IMR-90 (cell line): ENCODE results near the gene KCNQ5. TPM values are rescaled to one million over a fixed set of nuclear protein-coding genes. Genes with fewer than 3 reads are reported as not detected.

Source experiments
- ATAC-seq: fragments of 200-7000 bp; cut with Tn5 transposase; 2 replicates; pipeline ENCODE4 v1.9.1; 2020; ENCODE audit warnings: low read depth, mild to moderate bottlenecking, moderate library complexity
- BruUV-seq: library from RNA; stranded (reverse); fragments of 400-500 nt; replicated peaks from 2 replicates; lab custom pipeline; 2021; lab: Mats Ljungman, UMichigan
- CTCF ChIA-PET: fragments of 300-600 bp; formaldehyde crosslinking; extraction: SDS; loops from one replicate; lab custom pipeline; 2021; ENCODE audit warnings: antibody characterized with exemption; lab: Yijun Ruan, JAX
- POLR2A ChIA-PET: fragments of 300-600 bp; sonication (Branson Sonifier 250); formaldehyde crosslinking; loops from one replicate; lab custom pipeline; 2022; ENCODE audit warnings: antibody characterized with exemption; ENCODE audit not compliant: unreplicated experiment; lab: Charles Lee
- DNase-seq: peaks from one replicate; pipeline ENCODE4 v3.0.0; 2013
- H2AFZ ChIP-seq: replicated peaks from 2 replicates; pipeline ENCODE3; 2013; ENCODE audit warnings: low read length, mild to moderate bottlenecking; ENCODE audit not compliant: poor library complexity
- H2AK5ac ChIP-seq: 2 replicates; pipeline ENCODE4 v1.6.1; 2013; ENCODE audit warnings: low read depth, low read length, inconsistent platforms
- H2AK9ac ChIP-seq: replicated peaks from 2 replicates; pipeline ENCODE3; 2013; ENCODE audit warnings: mild to moderate bottlenecking, low read depth, low read length, moderate library complexity; ENCODE audit not compliant: poor library complexity
- H2BK120ac ChIP-seq: 2 replicates; pipeline ENCODE4 v1.6.1; 2013; ENCODE audit warnings: low read depth, low read length, inconsistent platforms
- H2BK15ac ChIP-seq: 3 replicates; pipeline ENCODE4 v1.6.1; 2013; ENCODE audit warnings: low read depth, low read length, inconsistent platforms
- H2BK20ac ChIP-seq: 2 replicates; pipeline ENCODE4 v1.6.1; 2013; ENCODE audit warnings: low read depth, mild to moderate bottlenecking, inconsistent platforms, low read length, moderate library complexity
- H2BK5ac ChIP-seq: 2 replicates; pipeline ENCODE4 v1.6.1; 2013; ENCODE audit warnings: mild to moderate bottlenecking, low read depth, low read length, inconsistent platforms; ENCODE audit not compliant: poor library complexity, severe bottlenecking
- H3K14ac ChIP-seq: replicated peaks from 2 replicates; pipeline ENCODE4 v1.6.1; 2013; ENCODE audit warnings: low read depth, low read length, inconsistent platforms
- H3K18ac ChIP-seq: 2 replicates; pipeline ENCODE4 v1.6.1; 2013; ENCODE audit warnings: low read depth, low read length, control low read depth
- H3K23ac ChIP-seq: 2 replicates; pipeline ENCODE4 v1.6.1; 2013; ENCODE audit warnings: low read depth, low read length, inconsistent platforms
- H3K27ac ChIP-seq: 2 replicates; pipeline ENCODE4 v1.5.1; 2013; ENCODE audit warnings: mild to moderate bottlenecking, control low read depth, low read length; ENCODE audit not compliant: insufficient read depth
- H3K27me3 ChIP-seq: 2 replicates; pipeline ENCODE4 v1.6.1; 2013; ENCODE audit warnings: low read length; ENCODE audit not compliant: control insufficient read depth, insufficient read depth
- H3K36me3 ChIP-seq: 2 replicates; pipeline ENCODE4 v1.6.1; 2013; ENCODE audit warnings: low read length, mixed read lengths; ENCODE audit not compliant: control insufficient read depth, insufficient read depth
- H3K4ac ChIP-seq: 2 replicates; pipeline ENCODE4 v1.6.1; 2013; ENCODE audit warnings: low read depth, low read length, inconsistent platforms
- H3K4me1 ChIP-seq: 2 replicates; pipeline ENCODE4 v1.6.1; 2013; ENCODE audit warnings: low read length, mixed read lengths; ENCODE audit not compliant: control insufficient read depth, insufficient read depth
- H3K4me2 ChIP-seq: 2 replicates; pipeline ENCODE4 v1.6.1; 2013; ENCODE audit warnings: low read depth, mild to moderate bottlenecking, control low read depth, low read length, moderate library complexity
- H3K4me3 ChIP-seq: 2 replicates; pipeline ENCODE4 v1.5.1; 2013; ENCODE audit warnings: low read depth, mild to moderate bottlenecking, control low read depth, low read length, moderate library complexity; ENCODE audit not compliant: insufficient read depth
- H3K56ac ChIP-seq: 2 replicates; pipeline ENCODE4 v1.6.1; 2013; ENCODE audit warnings: low read length, inconsistent platforms; ENCODE audit not compliant: insufficient read depth; ENCODE audit errors: extremely low read depth
- H3K79me1 ChIP-seq, 2 experiments: 2 replicates each; pipeline ENCODE4 v1.6.1; 2013; ENCODE audit warnings: low read length in 2 of 2, inconsistent platforms in 1 of 2, low read depth in 1 of 2
- H3K9ac ChIP-seq: 2 replicates; pipeline ENCODE4 v1.6.1; 2013; ENCODE audit warnings: low read depth, low read length, control low read depth
- H3K9me1 ChIP-seq: 2 replicates; pipeline ENCODE4 v1.6.1; 2013; ENCODE audit warnings: low read length, inconsistent platforms; ENCODE audit not compliant: insufficient read depth
- H3K9me3 ChIP-seq: 2 replicates; pipeline ENCODE4 v1.6.1; 2013; ENCODE audit warnings: low read length; ENCODE audit not compliant: control insufficient read depth, insufficient read depth
- H4K20me1 ChIP-seq: 2 replicates; pipeline ENCODE4 v1.6.1; 2013; ENCODE audit warnings: low read length, inconsistent platforms; ENCODE audit not compliant: insufficient read depth
- H4K5ac ChIP-seq: 2 replicates; pipeline ENCODE4 v1.6.1; 2013; ENCODE audit warnings: mild to moderate bottlenecking, low read depth, low read length, control low read depth
- H4K8ac ChIP-seq, 2 experiments: 2 replicates each; pipeline ENCODE4 v1.6.1; 2013; ENCODE audit warnings: low read depth in 2 of 2, low read length in 2 of 2, control low read depth in 1 of 2, inconsistent platforms in 1 of 2
- H4K91ac ChIP-seq: 2 replicates; pipeline ENCODE4 v1.6.1; 2013; ENCODE audit warnings: low read depth, low read length, inconsistent platforms; ENCODE audit not compliant: insufficient read depth
- BHLHE40 ChIP-seq: fragments of 150-350 bp; IDR thresholded peaks from 2 replicates; pipeline ENCODE4 v1.6.1; 2016; ENCODE audit warnings: mild to moderate bottlenecking, low read depth, low read length
- CEBPB ChIP-seq: IDR thresholded peaks from 2 replicates; pipeline ENCODE4 v1.6.1; 2012; ENCODE audit warnings: low read depth, low read length, improper control_type of control experiment
- CHD1 ChIP-seq: IDR thresholded peaks from 2 replicates; pipeline ENCODE4 v1.6.1; 2012; ENCODE audit warnings: low read depth, low read length, improper control_type of control experiment
- FOS ChIP-seq: fragments of 150-350 bp; IDR thresholded peaks from 2 replicates; pipeline ENCODE4 v1.6.1; 2016; ENCODE audit warnings: low read depth, low read length
- MXI1 ChIP-seq: IDR thresholded peaks from 2 replicates; pipeline ENCODE4 v1.6.1; 2012; ENCODE audit warnings: low read depth, mild to moderate bottlenecking, low read length, moderate library complexity, borderline replicate concordance
- NFE2L2 ChIP-seq: fragments of 150-350 bp; IDR thresholded peaks from 2 replicates; pipeline ENCODE4 v1.6.1; 2016; ENCODE audit warnings: low read depth, mild to moderate bottlenecking, low read length
- RAD21 ChIP-seq: IDR thresholded peaks from 2 replicates; pipeline ENCODE4 v1.6.1; 2012; ENCODE audit warnings: low read length, improper control_type of control experiment
- RCOR1 ChIP-seq: IDR thresholded peaks from 2 replicates; pipeline ENCODE4 v1.6.1; 2012; ENCODE audit warnings: mild to moderate bottlenecking, low read length, improper control_type of control experiment; ENCODE audit not compliant: insufficient replicate concordance
- RFX5 ChIP-seq: IDR thresholded peaks from 2 replicates; pipeline ENCODE4 v1.8.0; 2012; ENCODE audit warnings: low read depth, mild to moderate bottlenecking, low read length, moderate library complexity
- SMC3 ChIP-seq: fragments of 150-350 bp; IDR thresholded peaks from 2 replicates; pipeline ENCODE4 v1.6.1; 2016; ENCODE audit warnings: low read depth, mild to moderate bottlenecking, antibody characterized with exemption, low read length, moderate library complexity
- WGBS, 2 experiments: methylation state at CpG; one replicate each; pipeline versions ENCODE4 v1.1.5 to v1.1.7; 2013; ENCODE audit warnings: missing lambda C conversion rate in 2 of 2; ENCODE audit not compliant: insufficient read length in 1 of 2; ENCODE audit errors: extremely low coverage in 2 of 2; 5-methylcytosine and 5-hydroxymethylcytosine counted together
- dilution Hi-C: fragments of 300-500 bp; cut with HindIII; formaldehyde crosslinking; loops from one replicate; pipeline ENCODE4 v1.14.3; 2018; ENCODE audit warnings: low sequenced_read_pairs; ENCODE audit not compliant: unreplicated experiment
- in situ Hi-C: fragments of 300-500 bp; cut with MboI; formaldehyde crosslinking; loops from 3 replicates; pipeline ENCODE4 v1.14.3; 2019; ENCODE audit warnings: low sequenced_read_pairs, inconsistent platforms, mixed read lengths
- intact Hi-C: fragments of 100-400 bp; cut with micrococcal nuclease; formaldehyde crosslinking; loops from 2 replicates; pipeline ENCODE4 v1.10.0; 2022
- polyA plus RNA-seq, 3 experiments: library from polyadenylated mRNA; depleted of rRNA; stranded (reverse); fragments of >200 nt; gene quantifications; 2 replicates each; pipeline ENCODE4 v1.2.3, GENCODE V29; 2012; ENCODE audit warnings: low replicate concordance in 1 of 3
- total RNA-seq: library from RNA; depleted of rRNA; stranded (reverse); fragments of >200 nt; gene quantifications from 2 replicates; pipeline ENCODE4 v1.2.3, GENCODE V29; 2012
- TF ChIP-seq, protein P1 (sequence below): conservative IDR thresholded peaks from 2 replicates; pipeline ENCODE4 v1.5.1; 2012; ENCODE audit warnings: mild to moderate bottlenecking, low read depth, low read length, improper control_type of control experiment
- TF ChIP-seq, protein P2 (sequence below): fragments of 150-350 bp; IDR thresholded peaks from 2 replicates; pipeline ENCODE4 v1.6.1; 2016; ENCODE audit warnings: low read depth, mild to moderate bottlenecking, low read length, moderate library complexity, borderline replicate concordance
- TF ChIP-seq, protein P3 (sequence below): fragments of 150-350 bp; IDR thresholded peaks from 2 replicates; pipeline ENCODE4 v1.6.1; 2017; ENCODE audit warnings: mild to moderate bottlenecking, antibody characterized with exemption, low read length, low read depth

The KCNQ5 gene
- total and polyA plus RNA-seq, 2 of the 4 experiments (the other 2 are of a cell fraction), result 0.75 to 1.3 TPM

DNA sequence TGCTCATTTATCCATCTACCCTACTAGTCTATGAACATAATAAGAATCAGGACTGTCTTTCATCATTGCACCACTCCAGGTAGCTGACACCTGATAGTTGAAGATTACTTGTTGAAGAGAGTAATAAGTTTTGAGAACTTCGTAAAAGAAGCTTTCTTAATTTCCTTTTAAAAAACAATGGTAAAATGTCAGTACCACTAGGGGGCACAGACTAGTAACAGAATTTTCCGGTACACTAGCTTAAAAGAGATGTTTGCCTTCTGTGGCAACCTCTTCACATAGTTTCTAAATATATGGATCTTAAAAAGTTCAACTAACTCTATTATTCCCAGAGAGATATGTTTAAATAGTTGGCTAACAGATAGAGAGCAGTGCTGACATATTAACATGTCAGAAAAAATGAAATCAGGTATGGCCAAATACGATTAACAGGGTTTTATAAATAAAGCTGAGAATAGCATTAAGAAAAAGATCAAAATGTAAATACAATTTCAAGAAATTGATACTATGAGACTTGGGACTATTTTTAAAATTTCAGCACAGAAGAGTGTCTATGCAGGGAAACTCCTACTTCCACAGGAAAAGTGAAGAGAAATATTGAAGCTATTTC is 5.4 kb upstream of the KCNQ5 start:
- Histone ChIP-seq H3K4me3 (no peak overlapping the region), H2BK20ac (no peak overlapping the region), H3K9ac (no peak overlapping the region), H2BK120ac (no peak overlapping the region), H3K36me3 (no peaks in the 10 kb centered on the region), H4K8ac (no peak overlapping the region), H3K14ac (no peak overlapping the region), H3K27ac (no peak overlapping the region), H2AK5ac (no peak overlapping the region), H4K5ac (no peak overlapping the region), H4K20me1 (no peaks in the 10 kb centered on the region), H3K9me3 (no peaks in the 10 kb centered on the region), H3K9me1 (no peaks in the 10 kb centered on the region), H3K23ac (no peak overlapping the region), H2AK9ac (no peak overlapping the region), H4K91ac (no peak overlapping the region), H2BK5ac (no peak overlapping the region), H3K79me1 (no peaks in the 10 kb centered on the region), H2BK15ac (no peak overlapping the region), H3K4ac (no peak overlapping the region), H3K27me3 (no peaks in the 10 kb centered on the region), H2AFZ (no peak overlapping the region), H3K4me2 (peak overlapping the region; percentile 68; the same call in 1 of the 2 replicates), H3K56ac (no peak overlapping the region), H3K4me1 (0 out of 2 replicates have a peak, but pooled peaks cover 2% of the 10 kb centered on the region), H3K18ac (no peak overlapping the region)
- in situ Hi-C loops, result loop anchor here (5.0 kb wide), 1 partner anchor 516 kb away; no protein-coding TSS in a partner anchor
- no TSS peak for BruUV-seq
- ChIA-PET POLR2A (no interaction called here), CTCF (interaction anchor here (0.6 to 2.0 kb wide), 26 partner anchors 8 to 772 kb away, joined by 3 to 19 read pairs (median 4); no protein-coding TSS in a partner anchor)
- ATAC-seq (no peak), DNase-seq (peak; percentile 60)
- dilution Hi-C loops, result no loop called here
- WGBS, 2 experiments, result no CpG with 5 or more reads among the region's 3 CpGs
- TF ChIP-seq, protein P1, sequence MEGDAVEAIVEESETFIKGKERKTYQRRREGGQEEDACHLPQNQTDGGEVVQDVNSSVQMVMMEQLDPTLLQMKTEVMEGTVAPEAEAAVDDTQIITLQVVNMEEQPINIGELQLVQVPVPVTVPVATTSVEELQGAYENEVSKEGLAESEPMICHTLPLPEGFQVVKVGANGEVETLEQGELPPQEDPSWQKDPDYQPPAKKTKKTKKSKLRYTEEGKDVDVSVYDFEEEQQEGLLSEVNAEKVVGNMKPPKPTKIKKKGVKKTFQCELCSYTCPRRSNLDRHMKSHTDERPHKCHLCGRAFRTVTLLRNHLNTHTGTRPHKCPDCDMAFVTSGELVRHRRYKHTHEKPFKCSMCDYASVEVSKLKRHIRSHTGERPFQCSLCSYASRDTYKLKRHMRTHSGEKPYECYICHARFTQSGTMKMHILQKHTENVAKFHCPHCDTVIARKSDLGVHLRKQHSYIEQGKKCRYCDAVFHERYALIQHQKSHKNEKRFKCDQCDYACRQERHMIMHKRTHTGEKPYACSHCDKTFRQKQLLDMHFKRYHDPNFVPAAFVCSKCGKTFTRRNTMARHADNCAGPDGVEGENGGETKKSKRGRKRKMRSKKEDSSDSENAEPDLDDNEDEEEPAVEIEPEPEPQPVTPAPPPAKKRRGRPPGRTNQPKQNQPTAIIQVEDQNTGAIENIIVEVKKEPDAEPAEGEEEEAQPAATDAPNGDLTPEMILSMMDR, result peak; percentile 71
- TF ChIP-seq BHLHE40, result no peak
- no peak for TF ChIP-seq RFX5
- TF ChIP-seq RCOR1, result no peak
- TF ChIP-seq MXI1, result no peak
- TF ChIP-seq RAD21, result peak; percentile 72
- TF ChIP-seq FOS, result no peak
- TF ChIP-seq, protein P2, sequence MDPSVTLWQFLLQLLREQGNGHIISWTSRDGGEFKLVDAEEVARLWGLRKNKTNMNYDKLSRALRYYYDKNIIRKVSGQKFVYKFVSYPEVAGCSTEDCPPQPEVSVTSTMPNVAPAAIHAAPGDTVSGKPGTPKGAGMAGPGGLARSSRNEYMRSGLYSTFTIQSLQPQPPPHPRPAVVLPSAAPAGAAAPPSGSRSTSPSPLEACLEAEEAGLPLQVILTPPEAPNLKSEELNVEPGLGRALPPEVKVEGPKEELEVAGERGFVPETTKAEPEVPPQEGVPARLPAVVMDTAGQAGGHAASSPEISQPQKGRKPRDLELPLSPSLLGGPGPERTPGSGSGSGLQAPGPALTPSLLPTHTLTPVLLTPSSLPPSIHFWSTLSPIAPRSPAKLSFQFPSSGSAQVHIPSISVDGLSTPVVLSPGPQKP, result no peak
- TF ChIP-seq NFE2L2, result no peak
- no peak for TF ChIP-seq CHD1
- TF ChIP-seq SMC3, result peak; percentile 80
- TF ChIP-seq CEBPB, result no peak
- TF ChIP-seq, protein P3, sequence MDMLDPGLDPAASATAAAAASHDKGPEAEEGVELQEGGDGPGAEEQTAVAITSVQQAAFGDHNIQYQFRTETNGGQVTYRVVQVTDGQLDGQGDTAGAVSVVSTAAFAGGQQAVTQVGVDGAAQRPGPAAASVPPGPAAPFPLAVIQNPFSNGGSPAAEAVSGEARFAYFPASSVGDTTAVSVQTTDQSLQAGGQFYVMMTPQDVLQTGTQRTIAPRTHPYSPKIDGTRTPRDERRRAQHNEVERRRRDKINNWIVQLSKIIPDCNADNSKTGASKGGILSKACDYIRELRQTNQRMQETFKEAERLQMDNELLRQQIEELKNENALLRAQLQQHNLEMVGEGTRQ, result no peak
- intact Hi-C loops, result loop anchor here (1.0 kb wide), 3 partner anchors 204 to 565 kb away; no protein-coding TSS in a partner anchor
